ENCODE measurements around the gene ABCC11.

- no peak for TF ChIP-seq EZH2 (IDR thresholded peaks at IDR 0.05; ENCODE audit: low read depth, unreplicated experiment)
- no peak for TF ChIP-seq CTCF (conservative IDR thresholded peaks at IDR 0.05; ENCODE audit: low read depth in 2 of 2)
- no peak for TF ChIP-seq ETS1 (IDR thresholded peaks at IDR 0.05)
Measured at GRCh38 chr16:48157302-48157701, 90.0 kb downstream of the ABCC11 start.
